Hematopoietic multipotent progenitor cell (in vitro differentiated cells): ENCODE measurements around the gene PGA5. TPM values are rescaled to one million over a fixed set of nuclear protein-coding genes. Genes with fewer than 3 reads are reported as not detected.
"Not testable (repeated sequence)": the region's sequence is repeated elsewhere in the genome, so short reads cannot be mapped to it uniquely, and the experiment has no call there.

Experiments used
- DNase-seq, 3 donors: peaks; one replicate each; pipeline ENCODE4 v3.0.0-alpha.2; 2011 to 2015; ENCODE audit warnings: low read depth in 2 of 3, low spot score in 2 of 3
- total RNA-seq: library from RNA; depleted of rRNA; stranded (reverse); fragments of >200 nt; gene quantifications from one replicate; pipeline ENCODE4 v1.2.3, GENCODE V29; 2012

PGA5 gene
- total RNA-seq, 1 donor, result not detected

GRCh38 chr11:61222692-61223091 is 18.3 kb upstream of the PGA5 start:
- not testable (repeated sequence) for DNase-seq

GRCh38 chr11:61226457-61227137 is 14.4 kb upstream of the PGA5 start:
- DNase-seq, result not testable (repeated sequence)

- DNase-seq, result not testable (repeated sequence)
Measured at GRCh38 chr11:61229458-61229857, 11.5 kb upstream of the PGA5 start.

GRCh38 chr11:61231033-61231432 is 9.9 kb upstream of the PGA5 start:
- DNase-seq, result not testable (repeated sequence)

- DNase-seq, result not testable (repeated sequence)
Measured at GRCh38 chr11:61231585-61231984, 9.4 kb upstream of the PGA5 start.

- DNase-seq, result not testable (repeated sequence)
Measured at GRCh38 chr11:61232548-61233145, 8.3 kb upstream of the PGA5 start.

- DNase-seq, result not testable (repeated sequence)
Measured at GRCh38 chr11:61237130-61237529, 3.8 kb upstream of the PGA5 start.

- not testable (repeated sequence) for DNase-seq
Measured at GRCh38 chr11:61240288-61240687, 687 bp upstream of the PGA5 start.

- DNase-seq, result not testable (repeated sequence)
Measured at GRCh38 chr11:61241526-61241925, 551 bp downstream of the PGA5 start.

- not testable (repeated sequence) for DNase-seq
Measured at GRCh38 chr11:61245284-61245964, 4.4 kb downstream of the PGA5 start.

- DNase-seq, result not testable (repeated sequence)
Measured at GRCh38 chr11:61248071-61248470, 7.1 kb downstream of the PGA5 start.

GRCh38 chr11:61249201-61249600 is 8.2 kb downstream of the PGA5 start:
- not testable (repeated sequence) for DNase-seq

GRCh38 chr11:61250796-61251765 is 10.1 kb downstream of the PGA5 start:
- DNase-seq, result not testable (repeated sequence)

GRCh38 chr11:61252332-61252731 is 11.4 kb downstream of the PGA5 start:
- not testable (repeated sequence) for DNase-seq

GRCh38 chr11:61254403-61255025 is 13.5 kb downstream of the PGA5 start:
- DNase-seq, result peak; percentile 26 to 72 (median 57)

GRCh38 chr11:61256710-61257482 is 15.9 kb downstream of the PGA5 start:
- peak in 2 of 3 donors; percentile 41 to 75 for DNase-seq

- DNase-seq, result no peak
Measured at GRCh38 chr11:61258546-61258945, 17.6 kb downstream of the PGA5 start.

GRCh38 chr11:61259363-61259762 is 18.4 kb downstream of the PGA5 start:
- no peak for DNase-seq

GRCh38 chr11:61264371-61264770 is 23.4 kb downstream of the PGA5 start:
- no peak for DNase-seq
